SIG-M5 treated with dmso at 0.1 percent for 504 hours (cell line): ENCODE measurements around the gene PNLIPRP1.

Source experiments
- DNase-seq: peaks from one replicate; lab custom pipeline; 2025; ENCODE audit not compliant: unreplicated experiment; lab: John Stamatoyannopoulos, UW

PNLIPRP1 gene

DNA sequence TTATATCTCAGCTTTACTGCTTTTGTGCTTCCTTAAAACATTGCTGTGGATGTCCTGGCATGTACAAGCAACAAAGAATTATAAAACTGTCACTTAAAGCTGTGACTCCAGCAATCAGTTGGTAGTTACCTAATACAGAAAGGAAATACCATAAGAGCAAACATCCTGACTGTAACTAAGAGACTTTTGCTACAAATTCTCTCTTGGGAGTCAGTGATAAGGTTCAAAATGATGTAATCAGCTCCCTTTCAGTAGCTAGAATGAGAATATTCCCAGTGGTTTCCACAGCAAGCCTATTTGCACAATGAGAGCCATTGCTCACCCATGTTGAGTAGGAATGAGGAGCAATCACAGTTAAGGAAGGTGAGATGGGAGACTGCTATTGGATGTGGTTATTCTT is 7.6 kb downstream of the PNLIPRP1 start:
- DNase-seq = no peak

DNA sequence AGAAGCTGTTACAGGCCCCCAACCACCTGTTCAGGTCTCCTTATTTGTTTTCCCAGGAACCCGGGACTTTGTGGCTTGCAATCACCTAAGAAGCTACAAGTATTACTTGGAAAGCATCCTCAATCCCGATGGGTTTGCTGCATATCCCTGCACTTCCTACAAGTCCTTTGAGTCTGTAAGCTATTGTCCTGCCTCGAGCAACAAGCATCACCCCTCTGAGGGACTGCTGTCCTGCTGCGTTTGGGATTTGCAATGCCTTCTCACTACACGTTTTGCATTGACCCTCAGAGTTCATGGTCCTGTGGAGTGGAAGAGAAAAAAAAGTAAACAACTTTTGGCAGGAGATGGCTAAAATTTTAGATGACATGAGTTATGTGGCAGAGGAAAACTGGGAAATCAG is 9.2 kb downstream of the PNLIPRP1 start:
- no peak for DNase-seq

DNA sequence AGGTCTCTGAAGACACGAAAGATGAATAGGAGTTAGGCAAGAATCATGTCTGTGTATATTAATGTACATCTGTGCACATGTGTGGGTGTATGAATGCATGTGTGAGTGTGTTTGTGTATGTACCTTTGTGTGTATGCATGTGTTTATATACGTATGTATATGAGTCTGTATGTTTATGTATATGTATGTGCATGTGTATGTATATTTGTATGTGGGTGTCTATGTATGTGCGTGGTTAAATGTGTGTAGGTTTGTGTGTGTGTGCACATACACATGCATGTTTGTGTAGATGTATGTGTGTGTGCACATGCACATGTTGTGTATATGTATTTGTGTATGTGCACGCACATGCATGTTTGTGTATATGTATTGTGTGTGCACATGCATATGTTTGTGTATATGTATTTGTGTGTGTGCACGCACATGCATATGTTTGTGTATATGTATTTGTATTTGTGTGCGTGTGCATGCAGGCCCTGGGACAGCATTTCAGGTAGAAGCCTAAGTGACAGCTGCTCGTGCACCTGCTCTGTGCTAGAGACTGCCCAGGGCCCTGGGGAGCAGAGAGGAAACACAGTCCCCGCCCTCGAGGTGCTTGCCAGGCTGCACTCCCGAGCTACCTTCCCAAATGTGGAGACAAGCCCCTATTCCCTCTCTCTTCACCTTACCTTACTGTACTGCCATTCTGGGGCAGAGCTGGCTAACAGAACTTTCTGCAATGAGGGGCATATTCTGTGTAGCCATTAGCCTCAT is 12.1 kb downstream of the PNLIPRP1 start:
- no peak for DNase-seq

DNA sequence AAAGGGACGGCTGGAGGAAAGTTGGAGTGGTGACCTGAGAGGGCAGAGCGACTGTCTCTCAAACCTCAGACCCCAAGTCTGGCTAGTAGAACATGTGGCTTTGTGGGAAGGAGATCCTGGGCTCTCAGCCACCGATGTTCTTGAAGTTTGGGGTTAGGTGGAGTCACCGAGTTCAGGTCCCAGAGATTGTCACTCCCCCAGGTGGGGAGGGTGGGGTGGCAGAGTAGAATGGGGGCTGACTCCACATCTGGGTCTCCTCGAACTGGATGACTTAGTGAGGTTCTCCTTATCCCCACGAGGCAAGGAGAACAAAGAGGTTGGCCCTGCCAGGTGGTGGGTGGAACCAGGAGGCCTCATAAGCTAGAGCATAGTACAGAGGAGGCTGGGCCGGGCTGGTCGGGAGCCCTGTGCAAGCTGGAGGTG is 15.3 kb downstream of the PNLIPRP1 start:
- DNase-seq = no peak

DNA sequence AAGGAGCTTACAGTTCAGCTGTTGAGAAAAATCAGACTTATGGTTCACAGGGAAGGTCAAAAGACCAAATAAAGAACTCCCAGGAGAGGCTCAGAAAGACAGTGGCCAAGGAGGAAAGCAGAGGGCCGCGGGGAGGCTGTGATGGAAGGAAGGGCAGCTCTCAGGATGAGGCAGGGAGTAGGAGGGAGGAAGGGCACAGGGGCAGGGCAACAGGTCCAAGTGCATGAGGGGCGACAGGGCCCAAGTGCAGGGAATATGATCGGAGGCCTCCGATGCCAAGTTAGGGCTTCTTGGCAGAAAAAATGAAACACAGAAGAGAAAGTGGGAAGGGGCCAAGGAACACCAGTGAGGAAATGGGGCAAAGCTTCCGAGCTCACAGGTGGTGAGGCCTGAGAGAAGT is 16.6 kb downstream of the PNLIPRP1 start:
- DNase-seq = no peak

- no peak for DNase-seq
These were observed 18.2 kb downstream of the PNLIPRP1 start for GRCh38 chr10:116608686-116609594.

DNA sequence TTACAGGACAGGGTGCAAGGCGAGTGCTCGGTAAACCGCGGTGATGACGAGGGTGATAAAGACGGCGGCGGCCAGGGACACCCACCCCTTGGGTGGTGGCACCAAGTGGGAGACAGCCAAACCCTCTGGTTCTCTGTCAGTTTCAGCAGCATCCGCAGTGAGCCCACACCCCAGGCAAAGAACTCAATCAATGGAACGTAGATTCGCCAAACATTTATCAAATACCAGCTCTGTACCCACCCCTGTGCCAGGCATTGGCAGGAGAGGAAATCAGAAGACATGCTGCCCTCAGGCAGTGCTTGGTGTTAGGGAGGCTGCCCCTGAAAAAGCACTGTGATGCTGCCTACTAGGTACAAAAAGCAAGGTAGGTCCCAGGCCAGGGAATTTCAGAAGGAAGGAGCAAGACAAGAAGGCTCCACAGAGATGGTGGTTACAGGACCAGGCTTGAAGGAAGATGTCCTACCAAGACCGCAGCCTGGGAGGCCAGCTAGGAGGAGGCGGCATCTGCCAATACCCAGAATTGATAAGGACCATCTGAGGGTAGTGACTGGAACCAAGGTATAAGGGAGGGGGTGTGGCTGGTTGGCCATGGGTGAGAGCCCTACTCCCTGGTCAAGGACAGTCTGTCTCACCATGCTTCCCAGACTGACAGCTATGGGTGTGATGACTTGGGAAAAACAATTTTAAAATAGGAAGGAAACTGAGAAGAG is 19.8 kb downstream of the PNLIPRP1 start:
- DNase-seq = no peak

DNA sequence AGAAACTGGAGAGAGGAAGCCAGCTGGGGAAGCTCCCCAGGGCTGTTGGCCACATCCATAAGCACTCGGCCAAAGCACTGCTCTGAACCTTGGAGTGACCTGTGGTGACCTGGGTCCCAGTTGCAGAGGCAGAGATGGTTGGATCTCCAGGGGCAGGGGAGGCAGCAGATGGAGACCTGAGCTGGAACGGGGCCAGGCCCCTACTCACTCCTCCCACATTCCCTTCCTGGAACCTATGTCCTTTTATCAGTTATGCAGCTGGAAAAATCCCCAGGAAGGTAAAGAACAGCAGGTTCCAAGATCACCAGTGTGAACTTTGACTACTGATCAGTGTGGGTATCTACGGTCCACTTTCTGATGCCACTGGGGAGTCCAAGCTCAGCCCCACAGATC is 20.4 kb downstream of the PNLIPRP1 start:
- no peak for DNase-seq

DNA sequence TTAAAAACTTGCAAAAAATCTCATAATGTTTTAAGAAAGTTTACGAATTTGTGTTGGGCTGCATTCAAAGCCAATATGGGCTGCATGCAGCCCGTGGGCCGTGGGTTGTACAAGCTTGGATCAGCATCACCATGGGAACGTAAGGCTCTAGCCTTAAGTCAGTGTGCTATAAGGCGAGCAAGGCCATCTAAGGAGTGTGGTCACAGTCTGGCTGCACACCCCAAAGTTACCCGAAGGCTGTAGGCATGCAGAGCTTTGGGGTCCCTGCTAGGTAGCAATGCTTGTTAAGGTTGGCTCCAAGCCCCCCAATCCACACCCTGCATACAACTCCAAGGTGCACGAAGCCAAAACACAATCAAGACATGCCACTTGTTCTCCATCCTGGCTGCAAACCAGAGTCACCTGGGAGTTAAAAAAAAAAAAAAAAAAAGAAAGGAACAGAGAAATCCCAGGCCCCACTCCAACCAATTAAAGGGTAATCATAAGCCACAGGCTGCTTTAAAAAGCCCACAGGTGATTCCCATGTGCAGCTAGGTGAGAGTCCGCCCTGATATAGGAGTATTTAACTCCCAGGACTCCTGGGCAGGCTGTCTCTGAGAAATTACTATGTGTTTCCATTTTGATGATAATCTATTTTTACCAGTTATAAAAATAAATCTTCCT is 21.5 kb downstream of the PNLIPRP1 start:
- no peak for DNase-seq

DNA sequence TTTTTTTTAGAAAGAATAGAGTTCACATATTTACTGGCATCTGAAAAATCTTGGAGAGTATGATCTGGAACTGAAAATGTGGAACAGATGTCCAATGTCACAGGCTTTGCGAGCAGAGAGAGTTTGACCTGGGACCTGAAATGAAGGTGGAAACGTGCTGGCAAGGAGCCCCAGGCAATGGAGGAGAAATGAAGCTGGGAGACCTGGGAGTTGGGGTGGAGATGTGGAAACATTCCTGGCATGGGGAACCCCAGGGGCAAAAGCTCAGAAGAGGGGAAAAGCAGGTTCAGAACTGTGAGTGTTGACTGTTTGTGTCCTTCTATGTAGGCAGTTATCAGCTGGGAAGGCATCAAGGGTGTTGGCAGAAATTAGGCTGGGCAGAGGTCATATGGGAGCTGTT is 22.7 kb downstream of the PNLIPRP1 start:
- no peak for DNase-seq

DNA sequence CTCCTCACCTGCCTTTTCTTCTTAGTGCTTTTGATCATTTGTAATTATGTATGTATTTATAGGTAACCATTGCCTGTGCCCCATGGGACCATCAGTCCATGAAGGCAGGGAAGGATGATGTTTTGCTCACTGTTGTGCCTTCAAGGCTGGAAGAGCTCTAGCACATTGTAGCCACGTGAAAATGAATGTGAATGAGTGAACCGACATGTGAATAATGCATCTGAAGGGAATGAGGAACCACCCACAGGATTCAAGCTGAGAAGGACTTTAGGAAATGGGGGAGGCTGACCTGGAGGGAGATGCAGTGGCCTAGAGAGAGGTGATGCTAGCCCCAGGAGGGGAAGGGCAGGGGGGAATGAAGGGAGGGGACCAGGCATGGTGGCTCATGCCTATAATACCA is 24.0 kb downstream of the PNLIPRP1 start:
- no peak for DNase-seq

- DNase-seq = no peak
These were observed 24.5 kb downstream of the PNLIPRP1 start for GRCh38 chr10:116615199-116615776.

DNA sequence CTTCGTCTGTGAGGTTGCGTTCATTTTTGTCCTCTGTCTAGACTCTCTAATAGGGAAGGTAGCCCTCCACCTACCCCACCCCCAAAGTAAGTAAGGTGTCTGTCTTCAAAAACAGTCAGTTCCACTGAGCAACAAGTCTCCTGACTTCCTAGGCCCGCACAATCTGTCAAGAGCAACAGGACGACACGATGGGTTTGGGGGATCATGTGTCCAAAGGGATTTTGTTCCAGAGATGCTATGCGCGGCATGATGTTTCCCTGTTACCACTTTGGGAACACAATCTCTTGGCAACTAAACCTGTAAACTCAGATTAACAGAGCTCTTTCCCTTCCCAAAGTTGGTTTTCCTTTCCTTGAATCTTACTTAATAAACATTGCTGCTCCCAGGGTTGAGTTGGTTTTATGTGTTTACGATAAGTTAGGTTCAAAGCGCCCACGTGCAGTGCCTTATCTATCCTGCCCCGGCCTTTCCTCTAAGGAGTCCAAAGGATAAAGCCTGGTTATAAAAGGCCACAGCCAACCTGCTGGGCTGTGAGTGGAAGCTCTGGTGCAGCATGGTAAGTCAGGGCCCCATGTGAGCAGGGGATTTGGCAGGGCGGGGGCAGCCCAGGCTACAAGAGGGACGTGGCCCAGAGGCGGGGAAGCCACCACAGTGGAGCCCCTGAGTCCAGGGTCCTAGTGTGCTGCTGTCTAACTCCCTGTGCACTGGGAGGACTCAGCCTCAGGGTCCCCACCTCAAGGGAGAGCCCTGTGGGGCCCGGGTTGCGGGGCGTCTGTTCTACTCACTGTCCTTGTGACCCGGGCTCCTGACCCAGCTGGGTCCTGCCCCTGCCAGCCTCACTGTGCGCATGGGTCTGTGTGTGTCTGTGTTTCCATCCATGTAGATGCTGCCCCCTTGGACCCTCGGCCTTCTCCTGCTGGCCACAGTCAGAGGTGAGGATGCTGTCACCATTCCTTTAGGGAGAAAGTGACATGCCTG is 30.0 kb downstream of the PNLIPRP1 start, which contains the start of gene PNLIPRP2:
PNLIPRP2 (plus strand) TSS at position 531 of the 978 bp plus-strand sequence.
- no peak for DNase-seq

GRCh38 chr10:116621476-116621875 is 30.7 kb downstream of the PNLIPRP1 start:
- DNase-seq = no peak

DNA sequence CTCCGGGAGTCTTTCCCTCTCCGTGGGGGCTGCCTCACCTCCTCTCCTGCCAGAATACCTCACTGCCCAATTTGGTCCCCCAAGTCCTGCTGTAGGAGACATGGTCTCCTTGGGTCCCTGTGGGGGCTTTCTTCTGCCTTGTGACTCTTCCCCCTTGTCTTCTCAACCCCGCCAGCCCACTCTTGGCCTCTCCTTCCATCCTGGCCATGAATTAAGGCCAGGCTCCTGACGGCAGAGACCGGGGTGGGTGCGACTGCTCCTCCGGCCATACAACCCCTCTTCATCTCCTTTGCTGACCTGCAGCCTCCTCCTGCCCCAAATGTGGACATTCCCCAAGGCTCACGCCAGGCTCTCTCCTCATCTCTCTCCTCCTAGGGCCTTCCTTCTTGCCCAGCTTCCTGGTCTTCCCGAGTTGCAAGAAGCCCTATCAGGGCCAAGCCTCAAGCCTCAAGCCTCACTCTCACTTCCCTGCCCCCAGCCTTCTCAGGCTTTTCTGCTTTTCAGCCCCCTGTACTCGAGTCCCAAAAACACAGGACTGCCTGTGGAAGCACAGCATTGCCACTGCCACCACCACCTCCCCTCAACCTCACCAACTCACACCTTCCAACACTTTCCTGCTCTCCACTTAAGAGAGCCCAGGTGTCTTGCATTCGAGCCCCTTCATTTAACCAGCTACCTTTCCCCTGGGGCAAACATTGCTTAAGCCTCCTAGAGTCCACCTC is 31.3 kb downstream of the PNLIPRP1 start:
- no peak for DNase-seq

- DNase-seq = no peak
These were observed 35.1 kb downstream of the PNLIPRP1 start for GRCh38 chr10:116625845-116626244.

DNA sequence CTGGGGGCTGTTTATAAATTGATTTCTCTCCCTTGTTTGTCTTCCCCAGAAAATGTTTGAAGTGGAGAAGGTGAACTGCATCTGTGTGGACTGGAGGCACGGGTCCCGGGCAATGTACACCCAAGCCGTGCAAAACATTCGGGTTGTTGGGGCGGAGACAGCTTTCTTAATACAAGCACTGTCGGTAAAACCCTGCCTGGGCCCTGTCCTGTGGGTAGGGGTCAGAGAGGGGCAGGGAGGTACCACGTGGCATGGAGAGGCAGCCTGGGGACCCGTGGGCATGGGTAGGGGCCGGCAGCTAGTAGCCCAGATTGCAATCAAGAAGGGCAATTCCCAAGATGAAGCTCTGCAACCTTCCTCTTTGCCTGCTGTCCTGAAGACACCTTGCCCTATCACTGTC is 36.1 kb downstream of the PNLIPRP1 start:
- DNase-seq = no peak

GRCh38 chr10:116627386-116627933 is 36.7 kb downstream of the PNLIPRP1 start:
- DNase-seq = no peak
